Colonic mucosa (tissue), 4 donors: ENCODE data around the gene NCAM2. TPM values are rescaled to one million over a fixed set of nuclear protein-coding genes. Genes with fewer than 3 reads are reported as not detected.

Experiments
- DNase-seq: peaks from one replicate; pipeline ENCODE4 v3.0.0-alpha.2; 2020
- H3K27ac ChIP-seq: fragments of 200-600 bp; one replicate; pipeline ENCODE4 v1.8.0; 2021
- H3K27me3 ChIP-seq: fragments of 200-600 bp; one replicate; pipeline ENCODE4 v1.8.0; 2021
- H3K36me3 ChIP-seq: fragments of 200-600 bp; one replicate; pipeline ENCODE4 v1.8.0; 2021
- H3K4me1 ChIP-seq: fragments of 200-600 bp; one replicate; pipeline ENCODE4 v1.8.0; 2021; ENCODE audit warnings: mild to moderate bottlenecking
- H3K4me3 ChIP-seq: fragments of 200-600 bp; one replicate; pipeline ENCODE4 v1.8.0; 2021
- H3K9ac ChIP-seq, 2 donors: one replicate each; pipeline ENCODE4 v1.7.0; 2013; ENCODE audit warnings: control low read depth in 2 of 2, low read depth in 2 of 2, low read length in 2 of 2
- H3K9me3 ChIP-seq: fragments of 200-600 bp; one replicate; pipeline ENCODE4 v1.8.0; 2021
- CTCF ChIP-seq: fragments of 200-600 bp; IDR thresholded peaks from one replicate; pipeline ENCODE4 v1.8.0; 2022; ENCODE audit warnings: antibody characterized with exemption, mild to moderate bottlenecking
- intact Hi-C: fragments of 100-400 bp; cut with DNase I; formaldehyde crosslinking; loops from one replicate; pipeline ENCODE4 v1.14.1; 2022
- total RNA-seq, 2 donors: library from RNA; stranded (reverse); fragmentation: NEBNext Ultra II Directional in 1 of 2; extraction: Animal tissue kit (Norgen Biotek cat#: 25700) in 1 of 2; gene quantifications; one replicate each; pipeline ENCODE4 v1.2.1, GENCODE V29; 2021
- donor health status: healthy.
- donor health status: DM: no; HTN: no; CAD: no.
- donor health status: DM: no; HTN: no; CAD: no.

Gene NCAM2
- total RNA-seq, 2 donors from 2014 or later = 0.52 to 2.8 TPM

DNA sequence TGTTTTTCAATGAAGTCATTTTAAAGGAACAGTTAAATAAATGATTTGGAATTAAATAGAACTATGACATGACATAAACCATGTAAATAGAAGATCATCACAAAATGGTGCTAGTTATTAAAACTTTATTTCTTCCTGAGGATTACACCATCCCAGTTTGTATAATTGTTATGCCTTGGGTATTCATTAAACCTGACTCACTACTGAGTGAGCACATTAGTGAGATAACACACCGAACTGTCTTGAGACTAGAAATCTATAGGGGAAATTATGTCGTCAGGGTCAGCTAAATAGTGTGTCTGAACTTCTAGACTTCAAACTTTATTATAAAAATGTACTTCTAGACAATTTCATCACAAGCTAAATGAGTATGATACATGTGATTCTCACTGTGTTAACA is 189.4 kb downstream of the NCAM2 start:
- intact Hi-C loops = no loop called here
- Histone ChIP-seq H3K4me3 (no peak overlapping the region), H3K9me3 (no peaks in the 10 kb centered on the region), H3K27ac (no peak overlapping the region), H3K36me3 (no peaks in the 10 kb centered on the region), H3K9ac (no peak overlapping the region), H3K4me1 (no peaks in the 10 kb centered on the region), H3K27me3 (no peaks in the 10 kb centered on the region)
- no peak for TF ChIP-seq CTCF
- DNase-seq = no peak

GRCh38 chr21:21188513-21189195 is 190.4 kb downstream of the NCAM2 start:
- no peaks in the 10 kb centered on the region for H3K4me1 ChIP-seq
- no peaks in the 10 kb centered on the region for H3K9me3 ChIP-seq
- H3K9ac ChIP-seq = no peak overlapping the region
- H3K36me3 ChIP-seq = no peaks in the 10 kb centered on the region
- no peak overlapping the region for H3K27ac ChIP-seq
- no peak overlapping the region for H3K4me3 ChIP-seq
- no peak for DNase-seq
- intact Hi-C loops = no loop called here
- no peaks in the 10 kb centered on the region for H3K27me3 ChIP-seq
- no peak for TF ChIP-seq CTCF

DNA sequence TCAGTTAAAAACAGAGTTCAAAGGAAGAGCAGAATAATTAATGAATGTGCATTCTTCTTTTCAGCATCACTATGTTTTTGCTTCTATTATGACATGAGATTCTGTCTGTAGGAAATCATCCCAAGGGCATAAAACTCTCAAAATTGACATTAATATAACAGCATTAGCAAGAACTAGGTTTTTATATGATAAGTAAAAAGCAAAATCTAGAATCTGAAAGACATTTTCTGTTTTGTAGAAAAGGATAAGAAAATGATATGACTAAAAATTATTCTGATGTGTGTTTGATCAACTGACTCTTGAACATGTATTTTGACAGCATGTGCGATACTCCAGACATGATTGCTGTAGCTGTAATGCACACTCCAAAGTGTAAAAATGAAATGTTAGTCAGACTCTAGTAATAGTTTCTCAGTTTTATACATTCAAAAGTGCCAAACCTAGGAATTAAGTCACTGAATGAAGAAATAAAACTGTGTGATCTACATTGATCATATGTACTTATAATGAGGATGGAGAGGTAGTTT is 197.3 kb downstream of the NCAM2 start:
- Histone ChIP-seq H3K27ac (no peak overlapping the region), H3K27me3 (no peaks in the 10 kb centered on the region), H3K4me1 (no peaks in the 10 kb centered on the region), H3K4me3 (no peak overlapping the region), H3K9ac (no peak overlapping the region), H3K36me3 (no peaks in the 10 kb centered on the region), H3K9me3 (no peaks in the 10 kb centered on the region)
- no peak for TF ChIP-seq CTCF
- DNase-seq = no peak
- intact Hi-C loops = no loop called here

- no peak overlapping the region for H3K9ac ChIP-seq
- H3K4me1 ChIP-seq = no peaks in the 10 kb centered on the region
- no peak for DNase-seq
- no peaks in the 10 kb centered on the region for H3K36me3 ChIP-seq
- H3K4me3 ChIP-seq = no peak overlapping the region
- no peak overlapping the region for H3K27ac ChIP-seq
- no peaks in the 10 kb centered on the region for H3K9me3 ChIP-seq
- H3K27me3 ChIP-seq = no peaks in the 10 kb centered on the region
- no peak for TF ChIP-seq CTCF
- intact Hi-C loops = no loop called here
Measured at GRCh38 chr21:21196087-21196486, 197.9 kb downstream of the NCAM2 start.

GRCh38 chr21:21196848-21197247 is 198.6 kb downstream of the NCAM2 start:
- Histone ChIP-seq H3K27me3 (no peaks in the 10 kb centered on the region), H3K4me3 (no peak overlapping the region), H3K9me3 (no peaks in the 10 kb centered on the region), H3K27ac (no peak overlapping the region), H3K4me1 (no peaks in the 10 kb centered on the region), H3K9ac (no peak overlapping the region), H3K36me3 (no peaks in the 10 kb centered on the region)
- intact Hi-C loops = no loop called here
- no peak for TF ChIP-seq CTCF
- no peak for DNase-seq
